Measurements from ENCODE around the gene PHF2.

PHF2 gene

GRCh38 chr9:93574091-93574899 lies 2.1 kb upstream of the PHF2 start:
- no peak for TF ChIP-seq CTCF (IDR thresholded peaks at IDR 0.05; ENCODE audit: low read depth, low read length)

GRCh38 chr9:93574900-93575795 lies 1.2 kb upstream of the PHF2 start:
- H3K4me3 ChIP-seq (ENCODE audit: low read depth, low read length), result peak overlapping the region; percentile 71
- TF ChIP-seq CTCF (IDR thresholded peaks at IDR 0.05; ENCODE audit: low read depth, low read length), result no peak

More at GRCh38 chr9:93574091-93574899, 2.1 kb upstream of the PHF2 start:
- no peak overlapping the region for H3K4me3 ChIP-seq (ENCODE audit: low read depth, low read length)

GRCh38 chr9:93575796-93576257 lies 557 bp upstream of the PHF2 start:
- peak overlapping the region; percentile 71 for H3K4me3 ChIP-seq (ENCODE audit: low read depth, low read length)
- no peak for TF ChIP-seq CTCF (IDR thresholded peaks at IDR 0.05; ENCODE audit: low read depth, low read length)

- no peak for TF ChIP-seq CTCF (IDR thresholded peaks at IDR 0.05; ENCODE audit: low read depth, low read length)
- peak overlapping the region; percentile 71 for H3K4me3 ChIP-seq (ENCODE audit: low read depth, low read length)
Observed at GRCh38 chr9:93577078-93577974, 942 bp downstream of the PHF2 start.

- no peak for TF ChIP-seq CTCF (IDR thresholded peaks at IDR 0.05; ENCODE audit: low read depth, low read length)
- H3K4me3 ChIP-seq (ENCODE audit: low read depth, low read length), result peak overlapping the region; percentile 71
Observed at GRCh38 chr9:93577975-93578682, 1.7 kb downstream of the PHF2 start.

- no peak for TF ChIP-seq CTCF (IDR thresholded peaks at IDR 0.05; ENCODE audit: low read depth, low read length)
- no peak overlapping the region for H3K4me3 ChIP-seq (ENCODE audit: low read depth, low read length)
Observed at GRCh38 chr9:93578844-93579243, 2.5 kb downstream of the PHF2 start.
